ENCODE measurements around the gene NRP2. TPM values are rescaled to one million over a fixed set of nuclear protein-coding genes. Genes with fewer than 3 reads are reported as not detected.
A peak's percentile ranks its signal among the peaks of the same experiment; 100 is the strongest.

Gene NRP2
- total and polyA plus RNA-seq, 2 of the 13 experiments (the other 11 are each of a cell fraction or from before 2014, with no cell fraction given) = 0.65 to 1.4 TPM

GRCh38 chr2:205670292-205670691 is 12.0 kb upstream of the NRP2 start:
- FAIRE-seq = no peak
- H3K27me3 ChIP-seq (ENCODE audit: control insufficient read depth in 1 of 2, insufficient read depth in 2 of 2, low read length in 2 of 2) = no peaks in the 10 kb centered on the region
- in situ Hi-C loops (cut with HindIII; ENCODE audit: extremely low pct_ligation_motif_present, low pct_unique_long_range_greater_than_20kb) = loop anchor here (10.0 kb wide), 1 partner anchor 785 kb away; no protein-coding TSS in a partner anchor
- H4K20me1 ChIP-seq (ENCODE audit: insufficient read depth, low read length) = no peaks in the 10 kb centered on the region
- no peak overlapping the region for H3K9ac ChIP-seq (ENCODE audit: insufficient read depth, low read depth, low read length)
- no peak overlapping the region for H3K27ac ChIP-seq (ENCODE audit: extremely low read length, insufficient read depth, low read length)
- intact Hi-C loops (cut with micrococcal nuclease; ENCODE audit: unreplicated experiment) = no loop called here
- H3K4me3 ChIP-seq (replicated peaks in 1 of 3; ENCODE audit: insufficient read depth in 1 of 3, low read depth in 2 of 3, low read length in 3 of 3) = no peak overlapping the region
- H3K79me2 ChIP-seq (ENCODE audit: insufficient read depth, low read length) = no peaks in the 10 kb centered on the region
- TF ChIP-seq CENPT (CRISPR knock-in tag; IDR thresholded peaks at IDR 0.05; ENCODE audit: low read depth) (no peak), TP53 (CRISPR knock-in tag; conservative IDR thresholded peaks at IDR 0.05) (0 out of 2 replicates have a peak, but pooled peaks have one; percentile 32)
- no TSS peak for BruUV-seq (replicated peaks)
- no peaks in the 10 kb centered on the region for H3K4me1 ChIP-seq (ENCODE audit: insufficient read depth, low read length)
- no peak overlapping the region for H3K4me2 ChIP-seq (ENCODE audit: low read depth, low read length)
- no peaks in the 10 kb centered on the region for H3K36me3 ChIP-seq (replicated peaks in 1 of 2; ENCODE audit: control insufficient read depth in 1 of 2, insufficient read depth in 2 of 2, low read length in 2 of 2)
- ATAC-seq = no peak
- ChIA-PET CTCF (ENCODE audit: low intra/inter-chr PET ratio, low total read pairs) (no interaction called here), POLR2A (no interaction called here)
- DNase-seq (ENCODE audit: low spot score) = no peak
- no peaks in the 10 kb centered on the region for H3K9me3 ChIP-seq (ENCODE audit: low read length)
- H2AFZ ChIP-seq (ENCODE audit: low read length) = no peak overlapping the region
- 58% methylated on average over 2 of the region's 2 CpGs for WGBS (ENCODE audit: low lambda C conversion rate)

- Histone ChIP-seq H3K27ac (ENCODE audit: extremely low read length, insufficient read depth, low read length) (no peak overlapping the region), H3K4me1 (ENCODE audit: insufficient read depth, low read length) (peaks cover 2% of the 10 kb centered on the region), H3K4me2 (ENCODE audit: low read depth, low read length) (no peak overlapping the region), H3K9me3 (ENCODE audit: low read length) (no peaks in the 10 kb centered on the region), H3K79me2 (ENCODE audit: insufficient read depth, low read length) (no peaks in the 10 kb centered on the region), H4K20me1 (ENCODE audit: insufficient read depth, low read length) (no peaks in the 10 kb centered on the region), H3K27me3 (ENCODE audit: control insufficient read depth in 1 of 2, insufficient read depth in 2 of 2, low read length in 2 of 2) (no peaks in the 10 kb centered on the region), H3K4me3 (replicated peaks in 1 of 3; ENCODE audit: insufficient read depth in 1 of 3, low read depth in 2 of 3, low read length in 3 of 3) (no peak overlapping the region), H3K36me3 (replicated peaks in 1 of 2; ENCODE audit: control insufficient read depth in 1 of 2, insufficient read depth in 2 of 2, low read length in 2 of 2) (no peaks in the 10 kb centered on the region), H3K9ac (ENCODE audit: insufficient read depth, low read depth, low read length) (no peak overlapping the region), H2AFZ (ENCODE audit: low read length) (no peak overlapping the region)
- in situ Hi-C loops (cut with HindIII; ENCODE audit: extremely low pct_ligation_motif_present, low pct_unique_long_range_greater_than_20kb) = loop anchor here (10.0 kb wide), 1 partner anchor 789 kb away; no protein-coding TSS in a partner anchor
- ATAC-seq (no peak), FAIRE-seq (no peak), DNase-seq (ENCODE audit: low spot score) (no peak)
- intact Hi-C loops (cut with micrococcal nuclease; ENCODE audit: unreplicated experiment) = no loop called here
- ChIA-PET CTCF (ENCODE audit: low intra/inter-chr PET ratio, low total read pairs) (no interaction called here), POLR2A (no interaction called here)
- WGBS (ENCODE audit: low lambda C conversion rate) = 2% methylated on average over 1 of the region's 1 CpG
- no TSS peak for BruUV-seq (replicated peaks)
- TF ChIP-seq ATF4 (CRISPR knock-in tag; IDR thresholded peaks at IDR 0.05) (no peak), ZFY (CRISPR knock-in tag; IDR thresholded peaks at IDR 0.05) (no peak), PCBP1 (IDR thresholded peaks at IDR 0.05; ENCODE audit: borderline replicate concordance, low read depth, low read length) (no peak), FOXA3 (CRISPR knock-in tag; IDR thresholded peaks at IDR 0.05) (no peak), CTCF (CRISPR knock-in tag; IDR thresholded peaks at IDR 0.05) (no peak), ZBTB21 (CRISPR knock-in tag; IDR thresholded peaks at IDR 0.05) (no peak), NCOA2 (CRISPR knock-in tag; IDR thresholded peaks at IDR 0.05) (no peak), MAFF (IDR thresholded peaks at IDR 0.05; ENCODE audit: low read depth, low read length) (no peak), ZNF740 (CRISPR knock-in tag; IDR thresholded peaks at IDR 0.05) (no peak), NR1H2 (CRISPR knock-in tag; IDR thresholded peaks at IDR 0.05; ENCODE audit: borderline replicate concordance, low read depth) (no peak), EED (CRISPR knock-in tag; IDR thresholded peaks at IDR 0.05) (no peak), THRA (CRISPR knock-in tag; IDR thresholded peaks at IDR 0.05; ENCODE audit: borderline replicate concordance) (no peak), MAFG (CRISPR knock-in tag; IDR thresholded peaks at IDR 0.05) (no peak), SETDB1 (CRISPR knock-in tag; IDR thresholded peaks at IDR 0.05; ENCODE audit: borderline replicate concordance) (no peak)
Observed at GRCh38 chr2:205673312-205673711, 9.0 kb upstream of the NRP2 start.
